DOHH2 (cell line): ENCODE results near the gene C5.

Source experiments
- H3F3A ChIP-seq: fragments of 200-600 bp; sonication (generic), shearing (Covaris generic); 2 replicates; pipeline ENCODE4 v1.6.0; 2016; ENCODE audit warnings: antibody characterized with exemption, mild to moderate bottlenecking; ENCODE audit not compliant: control insufficient read depth, insufficient read depth
- H3K27ac ChIP-seq: fragments of 200-600 bp; sonication (generic); 2 replicates; pipeline ENCODE4 v1.5.1; 2014; ENCODE audit warnings: low read depth, mild to moderate bottlenecking, low read length, moderate library complexity
- H3K27me3 ChIP-seq: fragments of 200-600 bp; sonication (generic); 2 replicates; pipeline ENCODE4 v1.6.1; 2014; ENCODE audit warnings: mild to moderate bottlenecking, low read length, mixed read lengths; ENCODE audit not compliant: control insufficient read depth
- H3K36me3 ChIP-seq: fragments of 200-600 bp; sonication (generic); 2 replicates; pipeline ENCODE4 v1.6.1; 2014; ENCODE audit warnings: mild to moderate bottlenecking, low read length, moderate library complexity, mixed read lengths; ENCODE audit not compliant: control insufficient read depth
- H3K4me1 ChIP-seq: fragments of 200-600 bp; sonication (generic); 2 replicates; pipeline ENCODE4 v1.6.1; 2014; ENCODE audit warnings: mild to moderate bottlenecking, low read length, mixed read lengths; ENCODE audit not compliant: control insufficient read depth
- H3K4me2 ChIP-seq: fragments of 200-600 bp; sonication (generic); 2 replicates; pipeline ENCODE4 v1.6.0; 2014; ENCODE audit warnings: mild to moderate bottlenecking, low read length, moderate library complexity
- H3K4me3 ChIP-seq: fragments of 200-600 bp; sonication (generic); 2 replicates; pipeline ENCODE4 v1.5.1; 2014; ENCODE audit warnings: mild to moderate bottlenecking, low read length, mixed read lengths
- H3K79me2 ChIP-seq: fragments of 200-600 bp; sonication (generic); 2 replicates; pipeline ENCODE4 v1.6.1; 2014; ENCODE audit warnings: mild to moderate bottlenecking, low read length, mixed read lengths; ENCODE audit not compliant: control insufficient read depth
- H3K9me2 ChIP-seq: fragments of 200-600 bp; sonication (generic); replicated peaks from 2 replicates; pipeline ENCODE4 v1.6.1; 2014; ENCODE audit warnings: mild to moderate bottlenecking, low read length, mixed read lengths; ENCODE audit not compliant: control insufficient read depth
- H3K9me3 ChIP-seq: fragments of 200-600 bp; sonication (generic); 2 replicates; pipeline ENCODE4 v1.6.1; 2014; ENCODE audit warnings: antibody characterized with exemption, low read length, mixed read lengths; ENCODE audit not compliant: control insufficient read depth, insufficient read depth
- H4K20me1 ChIP-seq: fragments of 200-600 bp; sonication (generic); 2 replicates; pipeline ENCODE4 v1.6.0; 2014; ENCODE audit warnings: low read depth, mild to moderate bottlenecking, antibody characterized with exemption, low read length, moderate library complexity; ENCODE audit not compliant: control insufficient read depth, insufficient read depth
- EZH2phosphoT487 ChIP-seq: fragments of 200-600 bp; sonication (generic); IDR thresholded peaks from 2 replicates; pipeline ENCODE4 v1.6.1; 2017; ENCODE audit warnings: borderline replicate concordance, mild to moderate bottlenecking, antibody characterized with exemption, low read length, moderate library complexity, mixed read lengths
- TF ChIP-seq, protein P1 (sequence below): fragments of 200-600 bp; sonication (generic); IDR thresholded peaks from one replicate; pipeline ENCODE4 v1.5.1; 2014; ENCODE audit warnings: antibody characterized with exemption, mild to moderate bottlenecking, low read depth, low read length; ENCODE audit not compliant: poor library complexity, severe bottlenecking

C5 gene

GRCh38 chr9:120911295-120911837, 138.7 kb downstream of the C5 start:
- Histone ChIP-seq H3K4me1 (peaks cover 11% of the 10 kb centered on the region), H3K4me3 (no peak overlapping the region), H3K9me3 (no peaks in the 10 kb centered on the region), H3F3A (no peaks in the 10 kb centered on the region), H3K79me2 (no peaks in the 10 kb centered on the region), H4K20me1 (no peaks in the 10 kb centered on the region), H3K27me3 (no peaks in the 10 kb centered on the region), H3K4me2 (no peak overlapping the region), H3K36me3 (peaks cover 16% of the 10 kb centered on the region), H3K27ac (no peak overlapping the region), H3K9me2 (no peaks in the 10 kb centered on the region)
- TF ChIP-seq, protein P1, sequence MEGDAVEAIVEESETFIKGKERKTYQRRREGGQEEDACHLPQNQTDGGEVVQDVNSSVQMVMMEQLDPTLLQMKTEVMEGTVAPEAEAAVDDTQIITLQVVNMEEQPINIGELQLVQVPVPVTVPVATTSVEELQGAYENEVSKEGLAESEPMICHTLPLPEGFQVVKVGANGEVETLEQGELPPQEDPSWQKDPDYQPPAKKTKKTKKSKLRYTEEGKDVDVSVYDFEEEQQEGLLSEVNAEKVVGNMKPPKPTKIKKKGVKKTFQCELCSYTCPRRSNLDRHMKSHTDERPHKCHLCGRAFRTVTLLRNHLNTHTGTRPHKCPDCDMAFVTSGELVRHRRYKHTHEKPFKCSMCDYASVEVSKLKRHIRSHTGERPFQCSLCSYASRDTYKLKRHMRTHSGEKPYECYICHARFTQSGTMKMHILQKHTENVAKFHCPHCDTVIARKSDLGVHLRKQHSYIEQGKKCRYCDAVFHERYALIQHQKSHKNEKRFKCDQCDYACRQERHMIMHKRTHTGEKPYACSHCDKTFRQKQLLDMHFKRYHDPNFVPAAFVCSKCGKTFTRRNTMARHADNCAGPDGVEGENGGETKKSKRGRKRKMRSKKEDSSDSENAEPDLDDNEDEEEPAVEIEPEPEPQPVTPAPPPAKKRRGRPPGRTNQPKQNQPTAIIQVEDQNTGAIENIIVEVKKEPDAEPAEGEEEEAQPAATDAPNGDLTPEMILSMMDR, result no peak
- TF ChIP-seq EZH2phosphoT487, result no peak

DNA sequence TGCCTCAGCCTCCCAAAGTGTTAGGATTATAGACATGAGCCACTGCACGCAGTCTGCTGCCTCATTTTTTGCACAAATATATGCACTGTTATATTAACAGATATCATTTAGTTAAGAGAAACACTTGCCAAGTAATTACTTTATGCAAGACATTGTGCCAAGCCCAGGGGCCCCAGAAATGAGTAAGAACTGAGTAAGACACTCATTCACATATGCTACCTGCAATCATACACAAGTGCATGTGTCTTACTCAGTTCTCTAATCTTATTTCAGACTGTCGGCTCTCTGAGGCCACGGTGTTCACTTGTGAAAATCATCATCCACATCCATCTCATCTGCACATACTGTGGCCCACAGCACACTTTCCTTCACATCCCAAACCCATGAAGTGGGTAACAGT, 139.4 kb downstream of the C5 start:
- H3K27me3 ChIP-seq, result no peaks in the 10 kb centered on the region
- TF ChIP-seq EZH2phosphoT487, result no peak
- TF ChIP-seq, protein P1, result no peak
- no peaks in the 10 kb centered on the region for H4K20me1 ChIP-seq
- no peaks in the 10 kb centered on the region for H3K79me2 ChIP-seq
- H3K4me3 ChIP-seq, result no peak overlapping the region
- H3K36me3 ChIP-seq, result peaks cover 16% of the 10 kb centered on the region
- H3K9me3 ChIP-seq, result no peaks in the 10 kb centered on the region
- no peaks in the 10 kb centered on the region for H3K9me2 ChIP-seq
- H3F3A ChIP-seq, result no peaks in the 10 kb centered on the region
- peaks cover 12% of the 10 kb centered on the region for H3K4me1 ChIP-seq
- H3K4me2 ChIP-seq, result no peak overlapping the region
- H3K27ac ChIP-seq, result no peak overlapping the region

DNA sequence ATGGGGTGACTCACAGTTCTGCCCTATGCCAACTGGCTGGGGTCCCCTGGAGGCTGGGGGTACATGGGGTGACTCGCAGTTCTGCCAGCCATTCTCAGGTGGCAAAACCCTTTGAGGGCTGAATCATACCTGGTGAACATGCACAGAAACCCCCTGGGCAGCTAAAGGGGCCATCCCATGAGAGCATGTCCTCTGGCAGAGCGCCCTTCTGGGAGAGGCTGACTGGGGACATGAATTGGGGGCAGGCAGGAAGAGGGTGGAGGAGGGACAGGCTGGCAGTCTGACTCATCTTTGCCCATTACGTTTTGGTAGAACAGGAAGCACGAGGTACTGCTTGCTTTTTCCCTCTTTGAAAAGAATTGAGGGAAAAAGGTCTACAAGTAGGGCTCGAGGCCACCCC, 140.2 kb downstream of the C5 start:
- Histone ChIP-seq H3K36me3 (peaks cover 18% of the 10 kb centered on the region), H4K20me1 (no peaks in the 10 kb centered on the region), H3K79me2 (no peaks in the 10 kb centered on the region; the same call in 1 of the 2 replicates), H3K4me1 (peaks cover 19% of the 10 kb centered on the region), H3K9me2 (no peaks in the 10 kb centered on the region), H3K4me3 (no peak overlapping the region), H3K4me2 (no peak overlapping the region), H3K9me3 (no peaks in the 10 kb centered on the region), H3K27ac (no peak overlapping the region), H3F3A (no peaks in the 10 kb centered on the region), H3K27me3 (no peaks in the 10 kb centered on the region)
- TF ChIP-seq EZH2phosphoT487, result no peak
- TF ChIP-seq, protein P1, result no peak
